GM12864 (cell line): ENCODE measurements around the gene DNAJC5G.

Experiments
- DNase-seq: peaks from one replicate; pipeline ENCODE4 v3.0.0-alpha.2; 2011; ENCODE audit warnings: low read depth
- H3K4me3 ChIP-seq: 2 replicates; pipeline ENCODE4 v1.5.1; 2011; ENCODE audit warnings: mild to moderate bottlenecking, low read depth, low read length, control low read depth
- CTCF ChIP-seq: IDR thresholded peaks from 2 replicates; pipeline ENCODE4 v1.5.1; 2011; ENCODE audit warnings: low read depth, mild to moderate bottlenecking, moderate library complexity, low read length, control low read depth, inconsistent platforms; ENCODE audit errors: missing control alignments

Gene DNAJC5G

GRCh38 chr2:27275211-27276150 is at the start of gene DNAJC5G:
Gene DNAJC5G, plus strand, starts transcription at chr2:27275433. Its CDS starts 1,296 bp downstream, at chr2:27276729.
- no peak for TF ChIP-seq CTCF
- no peak within 1 kb of the TSS for H3K4me3 ChIP-seq
- no peak for DNase-seq

- no peak for TF ChIP-seq CTCF
- H3K4me3 ChIP-seq: no peak overlapping the region
These were observed 49.7 kb upstream of the DNAJC5G start for GRCh38 chr2:27225526-27225925.

GRCh38 chr2:27227501-27227900 is 47.7 kb upstream of the DNAJC5G start:
- TF ChIP-seq CTCF: no peak
- no peak for DNase-seq

More at GRCh38 chr2:27225526-27225925, 49.7 kb upstream of the DNAJC5G start:
- DNase-seq: no peak

GRCh38 chr2:27231921-27232320 is 43.3 kb upstream of the DNAJC5G start:
- no peak overlapping the region for H3K4me3 ChIP-seq
- no peak for TF ChIP-seq CTCF
- no peak for DNase-seq

More at GRCh38 chr2:27227501-27227900, 47.7 kb upstream of the DNAJC5G start:
- H3K4me3 ChIP-seq: no peak overlapping the region

GRCh38 chr2:27233341-27233740 is 41.9 kb upstream of the DNAJC5G start:
- H3K4me3 ChIP-seq: no peak overlapping the region
- DNase-seq: no peak
- no peak for TF ChIP-seq CTCF

GRCh38 chr2:27236136-27236535 is 39.1 kb upstream of the DNAJC5G start:
- H3K4me3 ChIP-seq: no peak overlapping the region
- no peak for TF ChIP-seq CTCF
- DNase-seq: no peak
